GM10266 (cell line): ENCODE data around the gene NKTR.
"Not testable (repeated sequence)": the region's sequence is repeated elsewhere in the genome, so short reads cannot be mapped to it uniquely, and the experiment has no call there.

Source experiments
- DNase-seq: peaks from one replicate; pipeline ENCODE4 v3.0.0; 2012; ENCODE audit errors: extremely low spot score
- TF ChIP-seq, protein P1 (sequence below): IDR thresholded peaks from 2 replicates; pipeline ENCODE4 v1.5.1; 2012; ENCODE audit warnings: mild to moderate bottlenecking, low read depth; ENCODE audit not compliant: control insufficient read depth, insufficient read depth; ENCODE audit errors: missing control alignments

The NKTR gene

GRCh38 chr3:42600111-42600957 is at the start of gene NKTR:
NKTR (plus strand) TSS chr3:42600686; CDS start chr3:42601007, 321 bp downstream.
- TF ChIP-seq, protein P1, sequence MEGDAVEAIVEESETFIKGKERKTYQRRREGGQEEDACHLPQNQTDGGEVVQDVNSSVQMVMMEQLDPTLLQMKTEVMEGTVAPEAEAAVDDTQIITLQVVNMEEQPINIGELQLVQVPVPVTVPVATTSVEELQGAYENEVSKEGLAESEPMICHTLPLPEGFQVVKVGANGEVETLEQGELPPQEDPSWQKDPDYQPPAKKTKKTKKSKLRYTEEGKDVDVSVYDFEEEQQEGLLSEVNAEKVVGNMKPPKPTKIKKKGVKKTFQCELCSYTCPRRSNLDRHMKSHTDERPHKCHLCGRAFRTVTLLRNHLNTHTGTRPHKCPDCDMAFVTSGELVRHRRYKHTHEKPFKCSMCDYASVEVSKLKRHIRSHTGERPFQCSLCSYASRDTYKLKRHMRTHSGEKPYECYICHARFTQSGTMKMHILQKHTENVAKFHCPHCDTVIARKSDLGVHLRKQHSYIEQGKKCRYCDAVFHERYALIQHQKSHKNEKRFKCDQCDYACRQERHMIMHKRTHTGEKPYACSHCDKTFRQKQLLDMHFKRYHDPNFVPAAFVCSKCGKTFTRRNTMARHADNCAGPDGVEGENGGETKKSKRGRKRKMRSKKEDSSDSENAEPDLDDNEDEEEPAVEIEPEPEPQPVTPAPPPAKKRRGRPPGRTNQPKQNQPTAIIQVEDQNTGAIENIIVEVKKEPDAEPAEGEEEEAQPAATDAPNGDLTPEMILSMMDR: no peak
- DNase-seq: peak; percentile 91

- TF ChIP-seq, protein P1: no peak
- no peak for DNase-seq
These were observed 47.7 kb upstream of the NKTR start for GRCh38 chr3:42552830-42553229.

- TF ChIP-seq, protein P1: no peak
- no peak for DNase-seq
These were observed 44.3 kb upstream of the NKTR start for GRCh38 chr3:42556089-42556632.

DNA sequence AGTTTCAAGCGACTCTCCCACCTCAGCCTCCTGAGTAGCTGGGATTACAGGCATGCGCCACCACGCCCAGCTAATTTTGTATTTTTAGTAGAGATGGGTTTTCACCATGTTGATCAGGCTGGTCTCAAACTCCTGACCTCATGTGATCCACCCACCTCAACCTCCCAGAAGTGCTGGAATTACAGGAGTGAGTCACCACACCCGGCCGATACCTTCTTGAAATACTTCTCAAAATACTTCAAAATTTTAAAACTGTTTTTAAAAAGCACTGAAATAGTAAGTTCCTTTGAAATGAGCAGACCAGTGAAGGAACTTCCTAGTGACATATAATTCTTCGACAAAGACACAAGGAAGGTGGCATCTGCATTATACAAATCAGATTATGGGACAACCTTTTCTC is 43.7 kb upstream of the NKTR start:
- DNase-seq: not testable (repeated sequence)

- TF ChIP-seq, protein P1: no peak
- no peak for DNase-seq
These were observed 42.6 kb upstream of the NKTR start for GRCh38 chr3:42557854-42558253.

DNA sequence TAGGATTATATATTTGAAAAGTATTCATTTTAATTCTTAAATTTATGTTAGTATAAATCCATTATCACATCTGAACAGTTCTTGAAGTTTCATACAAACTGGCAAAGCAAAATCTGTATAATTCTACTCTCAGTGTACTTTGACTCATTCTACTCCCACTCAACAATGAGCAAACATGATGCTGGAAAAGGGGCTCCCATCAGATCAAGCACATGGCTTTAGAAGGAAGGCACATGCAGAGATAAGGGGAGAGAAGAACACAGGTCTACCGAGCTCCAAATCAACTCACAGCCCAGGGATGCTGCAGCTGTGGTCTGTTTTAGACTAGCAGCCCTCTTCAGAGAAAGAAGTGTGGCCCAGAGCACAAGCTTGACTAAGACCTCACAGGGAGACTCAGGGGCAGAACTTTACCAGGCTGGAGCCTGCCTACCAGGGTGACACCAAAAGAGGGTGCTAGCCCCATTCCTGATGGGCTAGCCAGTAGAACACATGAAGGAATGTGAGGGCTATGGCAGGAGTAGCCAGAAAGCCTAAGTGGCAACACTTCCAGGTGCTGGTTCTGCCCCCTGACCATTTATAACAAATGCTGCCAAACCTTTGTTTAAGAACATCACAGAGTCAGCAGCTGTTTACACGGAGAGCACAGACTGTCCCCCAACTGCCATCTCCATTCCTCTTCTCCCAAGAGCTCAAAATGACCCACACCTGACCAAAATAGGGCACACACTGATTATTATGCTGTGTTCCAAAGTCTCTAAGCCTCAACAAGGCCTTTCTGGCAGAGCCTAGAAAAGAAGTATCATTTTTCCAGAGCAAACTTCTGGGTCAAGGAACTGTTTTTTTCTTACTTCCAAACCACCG is 38.2 kb upstream of the NKTR start:
- TF ChIP-seq, protein P1: no peak
- DNase-seq: no peak

DNA sequence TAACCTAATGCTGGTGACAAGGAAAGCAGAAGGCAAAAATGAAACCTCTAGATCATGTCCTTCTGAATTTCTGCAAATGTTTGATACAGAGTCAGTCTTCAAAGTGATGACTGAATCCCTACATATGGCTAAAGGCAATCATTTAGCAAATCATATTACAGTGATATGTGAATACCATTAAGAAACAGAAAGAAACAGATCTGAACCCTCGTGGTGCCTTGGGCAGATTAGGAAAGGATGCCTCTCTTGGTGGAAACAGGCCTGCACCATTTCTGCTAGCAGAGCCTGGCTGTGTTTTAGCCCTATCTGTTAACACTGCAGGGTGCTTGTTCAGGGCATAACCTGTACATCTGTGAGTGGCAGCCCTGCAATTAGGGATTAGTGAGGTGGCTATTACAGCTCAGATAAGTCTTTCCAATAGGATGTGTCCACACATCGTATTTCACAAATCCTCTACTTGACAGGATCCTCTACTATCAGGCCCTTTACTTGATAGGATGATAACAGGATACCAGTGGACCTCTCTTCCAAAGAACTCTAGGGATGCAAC is 30.8 kb upstream of the NKTR start:
- DNase-seq: no peak
- TF ChIP-seq, protein P1: no peak
